GM19099 (cell line): ENCODE measurements around the gene KBTBD13.

ENCODE experiments used
- POLR2A ChIP-seq: IDR thresholded peaks from 3 replicates; pipeline ENCODE4 v1.6.1; 2011; ENCODE audit warnings: low read depth; ENCODE audit not compliant: insufficient read length; ENCODE audit errors: extremely low read depth

Gene KBTBD13

DNA sequence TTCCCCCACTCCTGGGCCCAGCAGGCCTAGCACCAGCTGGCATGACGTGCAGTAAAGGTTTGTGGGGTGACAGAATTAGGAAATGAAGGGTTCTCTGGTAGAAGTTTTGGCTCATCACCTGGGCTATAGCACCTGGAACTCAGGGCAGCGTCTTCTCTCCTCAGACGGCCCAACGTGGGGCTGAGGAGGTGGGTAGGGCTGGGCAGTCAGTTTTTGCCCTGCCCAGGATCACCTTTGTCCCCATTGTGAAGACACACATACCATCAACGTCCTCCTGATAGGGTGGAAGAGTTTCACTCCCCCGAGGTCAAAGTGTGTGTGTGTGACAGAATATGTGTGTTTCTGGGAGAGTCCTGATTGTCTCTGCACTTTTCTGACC is 12.1 kb downstream of the KBTBD13 start:
- TF ChIP-seq POLR2A, result no peak

DNA sequence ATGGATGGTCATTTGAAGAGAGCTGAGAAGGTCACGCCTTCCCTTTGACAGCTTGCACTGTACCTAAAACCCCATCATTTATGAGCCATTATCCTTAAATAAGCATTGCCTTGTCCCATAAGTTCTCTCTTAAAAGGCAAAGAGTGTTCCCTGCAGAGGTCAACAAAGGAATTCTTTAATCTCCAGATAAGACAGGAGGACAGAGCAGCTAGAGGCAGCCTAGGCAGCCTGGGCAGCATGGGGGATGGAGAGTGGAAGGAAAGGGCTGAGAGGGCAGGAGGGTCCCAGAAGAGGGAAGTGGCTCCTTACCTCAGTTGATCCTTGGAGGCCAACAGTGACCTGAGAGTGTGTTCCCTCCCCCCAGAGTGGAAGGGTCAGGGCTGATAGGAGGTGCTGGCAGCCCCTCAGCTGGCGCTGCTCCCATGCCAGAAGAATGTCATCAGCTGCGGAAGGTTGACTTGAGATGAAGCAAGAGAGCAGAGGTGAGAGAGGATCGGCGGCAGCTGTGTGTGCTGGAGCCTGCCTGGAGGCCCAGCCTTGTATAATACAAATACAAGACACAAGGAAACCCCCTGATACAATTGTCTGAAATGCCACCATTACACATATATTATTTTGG is 12.8 kb downstream of the KBTBD13 start:
- no peak for TF ChIP-seq POLR2A

- no peak for TF ChIP-seq POLR2A
Observed at GRCh38 chr15:65091946-65092770, 15.6 kb downstream of the KBTBD13 start.

GRCh38 chr15:65092911-65093792 is 16.6 kb downstream of the KBTBD13 start:
- no peak for TF ChIP-seq POLR2A

GRCh38 chr15:65094294-65094995 is 17.9 kb downstream of the KBTBD13 start:
- no peak for TF ChIP-seq POLR2A

- TF ChIP-seq POLR2A, result no peak
Observed at GRCh38 chr15:65095011-65095746, 18.6 kb downstream of the KBTBD13 start.

DNA sequence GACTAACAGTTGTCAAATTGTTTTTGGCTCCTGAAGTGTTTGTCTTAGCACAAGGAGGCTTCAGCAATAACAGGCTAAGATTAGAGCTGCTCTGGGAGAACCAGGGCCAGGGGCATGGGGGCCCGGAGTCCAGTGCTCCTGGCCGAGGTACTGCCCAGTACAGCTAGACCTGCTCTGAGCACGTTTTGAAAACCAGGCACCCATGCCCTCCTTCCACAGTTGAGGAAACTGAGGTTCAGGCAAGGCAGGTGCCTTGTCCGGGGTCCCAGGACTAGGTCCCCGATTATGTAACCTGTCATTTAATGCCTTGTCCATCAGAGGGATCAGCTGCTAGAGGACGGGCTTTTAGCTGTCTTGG is 19.2 kb downstream of the KBTBD13 start:
- TF ChIP-seq POLR2A, result no peak

GRCh38 chr15:65096481-65097385 is 20.2 kb downstream of the KBTBD13 start:
- TF ChIP-seq POLR2A, result no peak

DNA sequence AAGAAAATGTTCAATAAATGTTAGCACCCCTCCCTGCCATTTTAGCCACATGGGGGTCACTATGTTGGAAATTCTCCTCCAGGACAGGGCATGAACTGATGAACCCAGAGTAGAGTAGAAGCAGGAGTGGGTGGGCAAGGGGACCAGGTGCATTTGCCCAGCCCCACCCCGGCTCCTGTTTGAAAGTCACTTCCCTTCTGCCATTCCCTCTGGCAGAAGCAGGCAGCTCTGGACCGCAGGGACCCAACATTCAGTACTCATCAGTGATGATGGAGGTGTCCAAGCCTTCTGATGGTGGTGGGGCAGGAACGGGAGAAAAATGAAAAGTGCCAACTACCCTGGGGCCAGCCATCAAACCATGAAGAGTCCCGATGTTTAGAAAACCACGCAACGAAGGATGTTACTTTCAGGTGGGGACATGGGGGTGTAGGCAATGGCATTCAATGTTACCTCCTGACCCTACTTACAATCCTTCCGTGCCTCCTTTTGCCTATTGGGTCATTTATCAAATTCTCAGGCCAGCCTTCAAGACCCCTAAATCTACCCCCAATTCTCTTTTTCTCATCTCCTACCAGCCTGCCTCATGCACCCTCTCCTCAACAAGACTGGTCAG is 21.2 kb downstream of the KBTBD13 start:
- TF ChIP-seq POLR2A, result no peak

- TF ChIP-seq POLR2A, result no peak
Observed at GRCh38 chr15:65099336-65099735, 22.8 kb downstream of the KBTBD13 start.

DNA sequence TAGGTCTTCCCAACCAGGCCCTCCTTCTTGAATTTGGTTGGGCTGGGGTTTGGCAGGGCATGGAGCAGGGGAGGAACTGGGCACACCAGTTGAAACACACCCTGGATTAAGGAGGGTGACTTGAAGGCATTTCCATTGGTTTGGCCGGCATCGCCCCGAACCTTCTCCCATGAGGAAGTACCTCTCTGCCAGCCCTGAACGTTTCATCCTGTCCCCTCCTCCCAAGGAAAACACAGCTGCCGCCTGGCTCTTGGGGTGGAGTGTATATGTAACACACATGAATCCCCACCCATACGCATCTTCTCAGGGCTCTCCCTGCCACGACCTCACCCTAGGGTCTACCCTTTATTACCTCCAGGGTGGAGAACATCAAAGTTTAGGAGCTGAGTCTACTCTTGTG is 23.9 kb downstream of the KBTBD13 start:
- no peak for TF ChIP-seq POLR2A

GRCh38 chr15:65101411-65101890 is 24.9 kb downstream of the KBTBD13 start:
- TF ChIP-seq POLR2A, result no peak
